Keratinocyte (primary cell): ENCODE measurements around the gene CHGA. TPM values are rescaled to one million over a fixed set of nuclear protein-coding genes. Genes with fewer than 3 reads are reported as not detected.

Experiments used
- DNase-seq: peaks from one replicate; pipeline ENCODE4 v3.0.0-alpha.2; 2011; ENCODE audit warnings: low read depth, missing footprints, low spot score
- FAIRE-seq: peaks from 2 replicates; lab custom pipeline; 2011; peaks lifted over from hg19 to GRCh38; lab: Jason Lieb, UNC
- H2AFZ ChIP-seq: 2 replicates; pipeline ENCODE4 v1.6.0; 2012; ENCODE audit warnings: low read length, control low read depth, inconsistent platforms; ENCODE audit not compliant: control insufficient read depth
- H3K27ac ChIP-seq: 2 replicates; pipeline ENCODE4 v1.5.1; 2011; ENCODE audit warnings: low read length; ENCODE audit not compliant: control insufficient read depth, insufficient read depth
- H3K27me3 ChIP-seq: 3 replicates; pipeline ENCODE4 v1.6.0; 2011; ENCODE audit warnings: low read length; ENCODE audit not compliant: control insufficient read depth, insufficient read depth; ENCODE audit errors: extremely low read depth
- H3K36me3 ChIP-seq, 2 experiments: 2 replicates in 1 of 2; 3 replicates in 1 of 2; pipeline ENCODE4 v1.5.1; 2011; ENCODE audit warnings: low read length in 2 of 2, mild to moderate bottlenecking in 1 of 2; ENCODE audit not compliant: control insufficient read depth in 2 of 2, insufficient read depth in 2 of 2; ENCODE audit errors: extremely low read depth in 1 of 2
- H3K4me1 ChIP-seq: 3 replicates; pipeline ENCODE4 v1.5.1; 2011; ENCODE audit warnings: low read length; ENCODE audit not compliant: control insufficient read depth, insufficient read depth; ENCODE audit errors: extremely low read depth
- H3K4me2 ChIP-seq: 3 replicates; pipeline ENCODE4 v1.6.0; 2011; ENCODE audit warnings: low read depth, low read length; ENCODE audit not compliant: control insufficient read depth, insufficient read depth; ENCODE audit errors: extremely low read depth
- H3K4me3 ChIP-seq, 3 experiments: fragments of 200-600 bp in 1 of 3; sonication (generic) in 1 of 3; 2 replicates in 2 of 3; 3 replicates in 1 of 3; pipeline ENCODE4 v1.5.1; 2011 to 2016; ENCODE audit warnings: low read length in 3 of 3, mild to moderate bottlenecking in 3 of 3, control low read depth in 2 of 3, inconsistent platforms in 1 of 3, low read depth in 1 of 3, mixed read lengths in 1 of 3, mixed run types in 1 of 3, moderate library complexity in 1 of 3; ENCODE audit not compliant: control insufficient read depth in 2 of 3, insufficient read depth in 2 of 3; ENCODE audit errors: extremely low read depth in 1 of 3
- H3K79me2 ChIP-seq: 2 replicates; pipeline ENCODE4 v1.6.0; 2012; ENCODE audit warnings: low read length; ENCODE audit not compliant: control insufficient read depth, insufficient read depth
- H3K9ac ChIP-seq: 3 replicates; pipeline ENCODE4 v1.6.0; 2011; ENCODE audit warnings: low read length; ENCODE audit not compliant: control insufficient read depth, insufficient read depth; ENCODE audit errors: extremely low read depth
- H3K9me1 ChIP-seq: 3 replicates; pipeline ENCODE4 v1.6.0; 2011; ENCODE audit warnings: low read length; ENCODE audit not compliant: control insufficient read depth, insufficient read depth; ENCODE audit errors: extremely low read depth
- H3K9me3 ChIP-seq: 2 replicates; pipeline ENCODE4 v1.5.1; 2012; ENCODE audit warnings: low read depth, low read length; ENCODE audit not compliant: control insufficient read depth
- H4K20me1 ChIP-seq: 3 replicates; pipeline ENCODE4 v1.6.0; 2011; ENCODE audit warnings: low read length; ENCODE audit not compliant: control insufficient read depth, insufficient read depth; ENCODE audit errors: extremely low read depth
- EZH2 ChIP-seq: IDR thresholded peaks from one replicate; pipeline ENCODE4 v1.6.1; 2012; ENCODE audit warnings: inconsistent platforms, mild to moderate bottlenecking, low read length, moderate library complexity
- dilution Hi-C: fragments of 300-500 bp; cut with MboI; formaldehyde crosslinking; loops from one replicate; pipeline ENCODE4 v1.7.0; 2020; ENCODE audit warnings: low sequenced_read_pairs; ENCODE audit not compliant: extremely low pct_ligation_motif_present
- polyA plus RNA-seq, 5 experiments: library from polyadenylated mRNA; depleted of rRNA in 3 of 5; stranded (reverse) in 3 of 5; stranded (forward) in 1 of 5; unstranded in 1 of 5; fragments of >200 nt; gene quantifications; 1 replicate in 1 of 5; 2 replicates in 3 of 5; 3 replicates in 1 of 5; pipeline versions ENCODE4 v1.2.1 to v1.2.3, GENCODE V29; 2011 to 2012; ENCODE audit warnings: missing spikeins in 2 of 5, low read depth in 1 of 5, low replicate concordance in 1 of 5
- TF ChIP-seq, protein P1 (sequence below), 3 experiments: IDR thresholded peaks in 1 of 3; conservative IDR thresholded peaks in 1 of 3; optimal IDR thresholded peaks in 1 of 3; 2 replicates in 2 of 3; 3 replicates in 1 of 3; pipeline versions ENCODE3 to v1.5.1; 2011; ENCODE audit warnings: low read length in 3 of 3, mild to moderate bottlenecking in 3 of 3, moderate library complexity in 2 of 3, control low read depth in 1 of 3, inconsistent platforms in 1 of 3; ENCODE audit not compliant: insufficient read depth in 2 of 3; ENCODE audit errors: extremely low read depth in 1 of 3

Gene CHGA
- polyA plus RNA-seq, 1 donor (not counting 4 experiments of a cell fraction or from before 2014, with no cell fraction given) = 0.04 TPM

DNA sequence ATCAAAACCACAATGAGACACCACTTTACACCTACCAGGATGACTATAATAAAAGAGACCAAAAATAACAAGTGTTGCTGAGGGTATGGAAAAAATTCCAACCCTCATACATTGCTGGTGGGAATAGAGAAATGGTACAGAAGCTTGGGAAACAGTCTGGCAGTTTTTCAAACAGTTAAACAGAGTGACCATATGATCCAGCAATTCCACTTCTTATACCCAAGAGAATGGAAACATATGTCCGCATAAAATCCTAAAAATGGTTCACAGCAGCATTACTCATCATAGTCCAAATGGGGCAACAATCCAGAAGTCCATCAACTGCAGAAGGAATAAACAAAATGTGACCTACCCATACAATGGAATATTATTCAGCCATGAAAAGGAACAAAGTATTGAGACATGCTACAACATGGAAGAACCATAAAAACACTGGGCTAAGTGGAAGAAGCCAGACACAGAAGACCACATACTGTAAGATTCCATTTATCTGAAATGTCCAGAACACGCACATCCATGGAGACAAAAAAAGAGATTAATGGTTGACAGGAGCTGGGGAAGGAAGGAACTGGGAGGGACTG, 44.5 kb downstream of the CHGA start:
- Histone ChIP-seq H3K9me3 (no peaks in the 10 kb centered on the region), H3K79me2 (peaks cover 20% of the 10 kb centered on the region), H2AFZ (no peak overlapping the region), H3K9me1 (no peaks in the 10 kb centered on the region), H3K27me3 (no peaks in the 10 kb centered on the region), H3K4me2 (no peak overlapping the region), H4K20me1 (peaks cover 6% of the 10 kb centered on the region), H3K36me3 (no peaks in the 10 kb centered on the region), H3K9ac (no peak overlapping the region), H3K4me3 (no peak overlapping the region), H3K4me1 (no peaks in the 10 kb centered on the region), H3K27ac (no peak overlapping the region)
- DNase-seq (no peak), FAIRE-seq (no peak)
- TF ChIP-seq, protein P1, sequence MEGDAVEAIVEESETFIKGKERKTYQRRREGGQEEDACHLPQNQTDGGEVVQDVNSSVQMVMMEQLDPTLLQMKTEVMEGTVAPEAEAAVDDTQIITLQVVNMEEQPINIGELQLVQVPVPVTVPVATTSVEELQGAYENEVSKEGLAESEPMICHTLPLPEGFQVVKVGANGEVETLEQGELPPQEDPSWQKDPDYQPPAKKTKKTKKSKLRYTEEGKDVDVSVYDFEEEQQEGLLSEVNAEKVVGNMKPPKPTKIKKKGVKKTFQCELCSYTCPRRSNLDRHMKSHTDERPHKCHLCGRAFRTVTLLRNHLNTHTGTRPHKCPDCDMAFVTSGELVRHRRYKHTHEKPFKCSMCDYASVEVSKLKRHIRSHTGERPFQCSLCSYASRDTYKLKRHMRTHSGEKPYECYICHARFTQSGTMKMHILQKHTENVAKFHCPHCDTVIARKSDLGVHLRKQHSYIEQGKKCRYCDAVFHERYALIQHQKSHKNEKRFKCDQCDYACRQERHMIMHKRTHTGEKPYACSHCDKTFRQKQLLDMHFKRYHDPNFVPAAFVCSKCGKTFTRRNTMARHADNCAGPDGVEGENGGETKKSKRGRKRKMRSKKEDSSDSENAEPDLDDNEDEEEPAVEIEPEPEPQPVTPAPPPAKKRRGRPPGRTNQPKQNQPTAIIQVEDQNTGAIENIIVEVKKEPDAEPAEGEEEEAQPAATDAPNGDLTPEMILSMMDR (optimal IDR thresholded peaks at IDR 0.05 in 1 of 3, IDR thresholded peaks at IDR 0.05 in 1 of 3, conservative IDR thresholded peaks at IDR 0.05 in 1 of 3; ENCODE audit: extremely low read depth in 1 of 3, insufficient read depth in 2 of 3, low read length in 3 of 3) = no peak
- TF ChIP-seq EZH2 = no peak
- dilution Hi-C loops = no loop called here

DNA sequence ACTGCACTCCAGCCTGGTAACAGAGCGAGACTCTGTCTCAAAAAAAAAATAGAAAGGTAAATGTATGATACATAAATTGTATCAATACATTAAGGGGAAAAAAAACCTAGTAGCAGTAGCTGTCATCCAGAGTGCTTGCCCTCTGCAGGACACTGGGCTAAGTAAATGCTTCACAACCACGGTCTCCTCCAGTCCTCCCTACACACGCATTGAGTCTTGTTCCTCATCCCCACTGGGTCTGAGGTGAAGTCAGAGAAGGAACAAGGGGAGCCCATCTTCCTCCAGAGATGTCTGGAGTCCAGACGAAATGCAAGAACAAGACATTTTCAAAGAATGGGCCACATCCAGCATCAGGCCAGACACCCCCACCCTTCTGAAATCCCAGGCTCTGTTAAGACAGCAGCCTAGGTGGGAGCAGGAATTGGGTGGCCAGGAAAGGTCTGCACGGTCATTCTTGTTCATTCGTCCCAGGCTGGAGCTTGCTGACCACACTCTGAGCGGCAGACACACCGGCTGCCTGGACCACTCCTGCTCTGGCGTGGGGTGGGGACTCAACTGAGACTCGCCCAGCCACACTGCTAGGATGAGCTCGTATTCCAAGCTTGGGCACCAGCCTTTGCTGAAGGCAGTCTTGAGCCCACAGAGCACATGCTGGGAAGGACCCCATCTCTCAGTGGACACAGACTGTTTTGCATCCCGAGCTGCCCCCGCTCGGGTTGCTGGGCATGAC, 45.5 kb downstream of the CHGA start:
- FAIRE-seq (no peak), DNase-seq (no peak)
- Histone ChIP-seq H3K4me1 (peaks cover 7% of the 10 kb centered on the region), H3K9me3 (no peaks in the 10 kb centered on the region), H3K9ac (no peak overlapping the region), H3K4me3 (no peak overlapping the region), H3K36me3 (no peaks in the 10 kb centered on the region), H2AFZ (no peak overlapping the region), H3K27ac (no peak overlapping the region), H3K4me2 (no peak overlapping the region), H4K20me1 (peaks cover 9% of the 10 kb centered on the region), H3K27me3 (no peaks in the 10 kb centered on the region), H3K79me2 (peaks cover 20% of the 10 kb centered on the region), H3K9me1 (no peaks in the 10 kb centered on the region)
- dilution Hi-C loops = no loop called here
- TF ChIP-seq EZH2 = no peak
- TF ChIP-seq, protein P1 (optimal IDR thresholded peaks at IDR 0.05 in 1 of 3, IDR thresholded peaks at IDR 0.05 in 1 of 3, conservative IDR thresholded peaks at IDR 0.05 in 1 of 3; ENCODE audit: extremely low read depth in 1 of 3, insufficient read depth in 2 of 3, low read length in 3 of 3) = no peak
